GM18502 (cell line): ENCODE data around the gene TIMP2.
"Not testable (repeated sequence)": the region's sequence is repeated elsewhere in the genome, so short reads cannot be mapped to it uniquely, and the experiment has no call there.

Experiments
- ATAC-seq: cut with Tn5 transposase; IDR thresholded peaks from one replicate; pipeline ENCODE4 v1.9.1; 2021; ENCODE audit warnings: mild to moderate bottlenecking; ENCODE audit not compliant: unreplicated experiment, poor library complexity

The TIMP2 gene

GRCh38 chr17:78875363-78876093 lies 49.7 kb downstream of the TIMP2 start:
- ATAC-seq, result no peak

GRCh38 chr17:78873519-78874340 lies 51.5 kb downstream of the TIMP2 start:
- no peak for ATAC-seq

GRCh38 chr17:78872486-78872885 lies 52.7 kb downstream of the TIMP2 start:
- no peak for ATAC-seq

GRCh38 chr17:78870621-78871020 lies 54.6 kb downstream of the TIMP2 start:
- no peak for ATAC-seq

GRCh38 chr17:78868391-78868790 lies 56.8 kb downstream of the TIMP2 start:
- ATAC-seq, result no peak

GRCh38 chr17:78867046-78867445 lies 58.1 kb downstream of the TIMP2 start:
- ATAC-seq, result not testable (repeated sequence)

GRCh38 chr17:78865682-78866390 lies 59.4 kb downstream of the TIMP2 start:
- ATAC-seq, result no peak

- ATAC-seq, result no peak
These were observed 61.1 kb downstream of the TIMP2 start for GRCh38 chr17:78864117-78864516.

- ATAC-seq, result no peak
These were observed 62.8 kb downstream of the TIMP2 start for GRCh38 chr17:78862073-78863023.

GRCh38 chr17:78861229-78861628 lies 64.0 kb downstream of the TIMP2 start:
- ATAC-seq, result no peak

GRCh38 chr17:78859051-78859450 lies 66.1 kb downstream of the TIMP2 start:
- no peak for ATAC-seq

GRCh38 chr17:78857266-78857665 lies 67.9 kb downstream of the TIMP2 start:
- no peak for ATAC-seq

GRCh38 chr17:78855561-78856165 lies 69.5 kb downstream of the TIMP2 start:
- ATAC-seq, result no peak

GRCh38 chr17:78854508-78854907 lies 70.7 kb downstream of the TIMP2 start:
- no peak for ATAC-seq

GRCh38 chr17:78853926-78854394 lies 71.2 kb downstream of the TIMP2 start:
- no peak for ATAC-seq

GRCh38 chr17:78852709-78853121 lies 72.5 kb downstream of the TIMP2 start:
- no peak for ATAC-seq

GRCh38 chr17:78849026-78849425 lies 76.2 kb downstream of the TIMP2 start:
- ATAC-seq, result no peak

GRCh38 chr17:78847052-78847451 lies 78.1 kb downstream of the TIMP2 start:
- ATAC-seq, result no peak

- ATAC-seq, result no peak
These were observed 80.7 kb downstream of the TIMP2 start for GRCh38 chr17:78844301-78845005.
